Stimulated activated CD4-positive, alpha-beta T cell treated with anti-CD3 and anti-CD28 coated beads, Interleukin-15, amount 100 ng/mL, for 24 hours (primary cell): ENCODE measurements around the gene SLC22A31.

Source experiments
- DNase-seq: peaks from one replicate; pipeline ENCODE4 v3.0.0-alpha.2; 2020

The SLC22A31 gene

GRCh38 chr16:89147085-89147817 is 53.1 kb downstream of the SLC22A31 start:
- DNase-seq: no peak

- DNase-seq: no peak
Observed at GRCh38 chr16:89146211-89147005, 53.9 kb downstream of the SLC22A31 start.
